HG03457 (cell line): ENCODE results near the gene FAM81A.
"Not testable (repeated sequence)": the region's sequence is repeated elsewhere in the genome, so short reads cannot be mapped to it uniquely, and the experiment has no call there.

Experiments used
- ATAC-seq: cut with Tn5 transposase; IDR thresholded peaks from one replicate; pipeline ENCODE4 v1.9.1; 2021; ENCODE audit warnings: moderate number of reproducible peaks; ENCODE audit not compliant: unreplicated experiment

The FAM81A gene

DNA sequence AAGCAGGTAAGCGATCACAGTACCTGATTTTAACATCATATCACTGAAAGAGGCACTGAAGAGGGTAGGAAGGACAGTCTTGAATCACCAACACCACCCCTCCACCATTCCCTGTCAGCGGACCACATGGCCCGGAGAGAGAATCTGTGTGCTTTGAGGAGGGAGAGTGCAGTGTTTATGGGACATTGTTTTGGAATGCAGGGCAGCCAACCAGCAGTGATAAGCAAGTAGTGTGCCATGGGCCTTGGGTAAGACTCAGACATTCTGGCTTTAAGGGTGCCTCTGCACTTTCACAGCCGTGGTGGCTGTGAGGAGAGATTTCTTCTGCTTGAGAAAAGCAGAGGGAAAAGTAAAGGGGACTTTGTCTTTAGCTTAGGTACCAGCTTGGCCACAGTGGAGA is 46.4 kb downstream of the FAM81A start:
- no peak for ATAC-seq

DNA sequence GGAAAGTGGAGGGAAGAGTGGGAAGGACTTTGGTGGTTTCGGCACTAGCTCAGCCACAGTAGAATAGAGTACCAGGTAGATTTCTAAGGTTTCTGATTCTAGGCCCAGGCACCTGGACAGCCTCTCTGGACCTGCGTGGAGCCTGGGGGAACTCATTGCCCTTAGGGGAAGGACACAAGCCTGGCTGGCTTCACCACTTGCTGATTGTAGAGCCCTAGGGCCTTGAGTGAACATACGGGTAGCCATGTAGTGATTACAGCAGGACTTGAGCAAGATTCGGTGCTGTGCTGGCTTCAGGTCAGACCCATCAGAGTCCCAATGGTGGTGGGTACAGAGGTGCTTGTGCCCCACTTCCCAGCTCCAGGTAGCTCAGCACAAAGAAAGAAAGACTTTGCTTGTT is 47.0 kb downstream of the FAM81A start:
- no peak for ATAC-seq

DNA sequence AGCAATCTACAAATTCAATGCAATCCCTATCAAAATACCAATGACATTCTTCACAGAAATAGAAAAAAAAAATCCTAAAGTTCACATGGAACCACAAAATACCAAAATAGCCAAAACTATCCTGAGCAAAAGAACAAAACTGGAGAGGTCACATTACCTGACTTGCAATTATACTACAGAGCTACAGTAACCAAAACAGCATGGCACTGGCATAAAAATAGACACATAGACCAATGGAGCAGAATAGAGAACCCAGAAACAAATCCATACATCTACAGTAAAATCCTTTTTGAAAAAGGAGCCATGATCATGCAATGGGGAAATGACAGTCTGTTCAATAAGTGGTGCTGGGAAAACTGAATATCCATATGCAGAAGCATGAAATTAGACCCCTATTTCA is 51.5 kb downstream of the FAM81A start:
- not testable (repeated sequence) for ATAC-seq

DNA sequence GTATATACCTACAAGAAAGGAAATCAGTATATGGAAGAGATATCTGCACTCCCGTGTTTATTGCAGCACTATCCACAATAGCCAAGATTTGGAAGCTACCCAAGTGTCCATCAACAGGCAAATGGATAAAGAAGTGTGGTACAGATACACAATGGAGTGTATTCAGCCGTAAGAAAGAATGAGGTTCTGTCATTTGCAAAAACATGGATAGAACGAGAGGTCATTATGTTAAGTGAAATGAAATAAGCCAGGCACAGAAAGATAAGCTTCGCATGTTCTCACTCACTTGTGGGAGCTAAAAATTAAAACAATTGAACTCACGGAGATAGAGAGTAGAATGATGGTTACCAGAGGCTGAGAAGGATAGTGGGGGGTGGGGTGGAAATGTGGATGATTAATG is 53.1 kb downstream of the FAM81A start:
- ATAC-seq = no peak

GRCh38 chr15:59492389-59493377 is 54.7 kb downstream of the FAM81A start:
- ATAC-seq = no peak

GRCh38 chr15:59501597-59501996 is 63.6 kb downstream of the FAM81A start:
- ATAC-seq = no peak

- no peak for ATAC-seq
These were observed 77.2 kb downstream of the FAM81A start for GRCh38 chr15:59515190-59515589.

DNA sequence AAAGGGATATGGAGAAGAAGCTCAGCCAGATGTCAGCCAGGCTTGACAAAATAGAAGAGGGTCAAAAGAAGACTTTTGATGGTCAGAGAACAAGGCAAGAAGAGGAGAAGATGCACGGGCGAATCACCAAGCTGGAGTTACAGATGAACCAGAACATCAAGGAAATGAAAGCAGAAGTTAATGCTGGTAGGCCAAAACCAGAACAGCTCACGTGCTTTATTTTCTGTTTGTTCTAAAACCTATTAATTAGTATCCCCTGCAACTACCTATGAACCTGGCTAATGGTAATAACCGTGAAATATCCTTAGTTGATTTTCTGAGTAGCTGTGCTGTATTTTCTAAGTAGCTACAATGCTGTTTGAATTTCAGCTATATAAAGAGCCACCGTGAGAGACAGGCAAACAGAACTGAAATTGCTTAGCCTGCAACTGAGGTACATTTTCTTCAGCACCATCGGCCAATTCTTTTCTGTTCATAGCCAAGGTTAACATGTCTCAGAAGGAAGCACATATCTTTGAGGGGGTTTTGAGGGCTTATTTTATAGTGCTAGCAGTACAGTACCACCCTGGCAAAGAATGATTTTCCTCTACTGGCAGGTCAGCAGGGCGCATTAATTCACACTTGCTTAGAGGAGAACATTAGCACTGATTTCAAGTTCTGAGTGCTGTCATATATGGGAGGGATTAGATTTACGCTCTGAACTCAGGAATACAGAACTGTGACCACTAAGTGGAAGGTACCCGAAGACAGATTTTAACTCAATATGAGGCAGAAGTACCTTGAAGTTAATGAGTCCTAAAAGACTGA is 78.9 kb downstream of the FAM81A start:
- ATAC-seq = no peak

- ATAC-seq = no peak
These were observed 81.3 kb downstream of the FAM81A start for GRCh38 chr15:59519329-59519728.

GRCh38 chr15:59521443-59521842 is 83.5 kb downstream of the FAM81A start:
- ATAC-seq = no peak

DNA sequence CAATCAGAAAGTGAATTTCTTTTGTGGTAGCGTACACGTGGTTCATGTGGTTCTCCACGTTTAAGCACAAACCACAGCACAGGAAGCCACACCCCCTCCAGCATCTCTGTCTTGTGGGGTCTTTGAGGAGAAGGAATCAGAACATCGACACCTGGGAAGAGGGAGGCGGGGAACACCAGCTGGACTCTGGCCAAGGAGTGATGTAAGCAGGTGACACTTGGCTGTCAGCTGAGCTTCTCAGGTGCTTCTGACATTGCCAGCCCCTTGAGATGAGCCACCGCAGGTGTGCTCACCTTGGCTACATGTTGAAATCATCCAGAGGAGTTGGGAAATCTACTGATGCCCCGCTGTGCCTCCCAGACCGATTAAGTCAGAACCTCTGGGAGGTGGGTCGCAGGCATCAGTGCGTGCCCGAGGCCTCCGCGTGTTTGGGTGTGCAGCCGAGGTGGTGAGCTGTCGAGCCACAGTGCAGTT is 85.0 kb downstream of the FAM81A start:
- ATAC-seq = no peak

- ATAC-seq = no peak
These were observed 85.7 kb downstream of the FAM81A start for GRCh38 chr15:59523702-59524101.

- no peak for ATAC-seq
These were observed 86.3 kb downstream of the FAM81A start for GRCh38 chr15:59524331-59524731.

GRCh38 chr15:59526466-59526865 is 88.5 kb downstream of the FAM81A start:
- not testable (repeated sequence) for ATAC-seq

- no peak for ATAC-seq
These were observed 90.4 kb downstream of the FAM81A start for GRCh38 chr15:59528429-59528828.

- no peak for ATAC-seq
These were observed 91.0 kb downstream of the FAM81A start for GRCh38 chr15:59528961-59529402.

GRCh38 chr15:59531066-59531675 is 93.2 kb downstream of the FAM81A start:
- ATAC-seq = no peak

DNA sequence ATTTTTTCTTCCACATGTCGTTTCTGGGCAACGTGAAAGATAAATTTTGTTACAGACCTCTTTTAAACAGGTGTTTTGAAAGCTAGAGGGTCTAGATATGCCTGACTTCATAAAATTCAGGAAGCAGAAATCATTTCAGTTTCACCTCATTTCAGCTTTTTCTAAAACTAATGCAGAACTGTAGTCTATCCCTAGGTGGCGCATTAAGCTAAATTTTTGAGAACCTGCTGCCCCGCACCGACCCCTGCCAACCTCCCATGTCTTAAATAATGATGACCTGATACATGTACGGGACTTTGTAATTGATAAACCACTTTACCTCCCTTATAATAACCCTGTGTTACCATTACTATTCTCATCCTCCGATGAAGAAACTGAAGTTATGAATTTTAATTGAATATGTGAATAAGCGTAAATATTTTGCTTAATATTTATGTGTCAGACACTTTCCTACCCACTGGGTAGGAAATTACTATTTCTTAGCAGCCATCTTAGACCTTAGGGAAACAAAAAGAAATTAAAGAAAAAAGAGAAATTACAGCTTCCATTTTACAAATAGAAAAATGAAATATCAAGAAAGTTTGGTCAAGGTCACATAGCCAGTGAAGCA is 94.9 kb downstream of the FAM81A start:
- ATAC-seq = no peak

GRCh38 chr15:59536553-59536952 is 98.6 kb downstream of the FAM81A start:
- ATAC-seq = no peak

GRCh38 chr15:59537403-59537802 is 99.4 kb downstream of the FAM81A start:
- ATAC-seq = no peak

GRCh38 chr15:59538494-59538893 is 100.5 kb downstream of the FAM81A start:
- no peak for ATAC-seq
